DMS79 (cell line): ENCODE measurements around the gene ISM2.

ENCODE experiments used
- DNase-seq: peaks from one replicate; lab custom pipeline; 2025; lab: John Stamatoyannopoulos, UW

The ISM2 gene

GRCh38 chr14:77469067-77469505 is 29.5 kb downstream of the ISM2 start:
- DNase-seq: no peak

DNA sequence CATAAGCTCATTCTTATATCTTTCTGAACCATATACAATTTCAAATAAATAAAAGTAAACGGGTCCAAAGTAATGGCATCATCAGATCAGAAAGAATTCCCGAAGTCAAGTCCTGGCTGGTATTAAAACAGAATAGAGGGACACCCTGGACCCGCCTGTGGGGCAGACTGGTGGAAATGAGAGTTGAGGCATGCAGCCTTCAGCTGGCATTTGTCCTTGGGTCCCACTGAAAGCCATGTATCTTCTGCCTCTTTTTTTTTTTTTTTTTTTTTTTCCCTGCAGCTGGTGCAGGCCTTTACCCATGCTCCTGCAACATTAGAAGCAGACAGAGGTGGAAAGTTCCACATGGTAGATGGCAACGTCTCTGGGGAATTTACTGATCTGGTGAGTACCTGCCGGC is 30.8 kb downstream of the ISM2 start:
- DNase-seq: no peak

DNA sequence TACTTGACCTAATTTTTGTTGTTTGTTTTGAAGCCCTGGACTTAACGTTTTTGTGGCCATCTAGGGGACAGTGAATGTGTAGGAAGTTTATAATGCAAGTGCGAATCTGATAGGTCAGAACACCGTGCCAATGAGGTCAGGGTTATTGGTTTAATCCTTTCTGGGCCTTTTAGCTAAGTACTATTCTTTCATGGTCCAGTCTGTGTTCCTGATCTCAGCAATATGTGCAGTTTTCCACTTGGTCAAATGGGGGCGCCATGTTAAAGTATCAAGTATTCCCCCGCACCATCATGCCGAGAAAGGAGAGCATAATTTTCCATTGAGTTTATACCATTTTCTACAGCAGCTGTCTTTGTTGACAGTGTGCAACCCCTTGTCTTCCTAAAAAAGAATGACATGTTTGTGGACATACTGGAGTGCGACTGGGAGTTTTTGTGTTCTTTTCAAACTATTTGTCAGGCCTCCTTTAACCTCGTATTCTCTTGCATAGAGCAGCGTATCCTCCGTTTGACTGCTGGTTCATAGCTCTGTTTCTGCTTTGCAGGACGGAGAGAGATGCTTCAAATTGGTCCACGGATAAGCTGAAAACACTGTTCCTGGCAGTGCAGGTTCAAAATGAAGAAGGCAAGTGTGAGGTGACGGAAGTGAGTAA is 39.4 kb downstream of the ISM2 start:
- DNase-seq: peak; percentile 29

GRCh38 chr14:77458249-77458950 is 40.2 kb downstream of the ISM2 start:
- DNase-seq: no peak

GRCh38 chr14:77457522-77458248 is 40.9 kb downstream of the ISM2 start, which contains the start of the genes AHSA1 and VIPAS39:
Gene AHSA1, plus strand, starts transcription at chr14:77458093. Its CDS starts 97 bp downstream, at chr14:77458190.
Gene VIPAS39, minus strand, starts transcription at chr14:77457601. Its CDS starts 3,499 bp downstream, at chr14:77454102.
- DNase-seq: peak; percentile 100

DNA sequence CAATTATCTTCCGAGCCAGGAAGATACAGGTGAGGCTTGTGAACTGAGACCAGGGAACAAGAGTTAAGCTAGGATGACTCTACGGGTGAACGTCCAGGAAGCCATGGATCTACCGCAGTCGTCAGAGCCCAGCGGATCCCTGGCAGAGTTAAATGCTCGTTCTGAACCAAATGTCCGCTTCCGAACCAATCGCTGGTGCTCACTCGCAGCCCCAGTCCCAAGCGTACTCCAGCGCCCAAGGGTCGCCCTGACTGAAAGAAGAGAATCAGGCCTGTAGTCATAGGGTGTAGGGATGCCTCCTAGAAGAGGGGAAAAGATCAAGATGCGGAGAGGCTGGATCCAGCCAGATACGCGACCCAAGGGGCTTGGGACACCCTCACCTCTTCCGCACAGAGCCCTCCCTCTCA is 41.5 kb downstream of the ISM2 start:
- no peak for DNase-seq

DNA sequence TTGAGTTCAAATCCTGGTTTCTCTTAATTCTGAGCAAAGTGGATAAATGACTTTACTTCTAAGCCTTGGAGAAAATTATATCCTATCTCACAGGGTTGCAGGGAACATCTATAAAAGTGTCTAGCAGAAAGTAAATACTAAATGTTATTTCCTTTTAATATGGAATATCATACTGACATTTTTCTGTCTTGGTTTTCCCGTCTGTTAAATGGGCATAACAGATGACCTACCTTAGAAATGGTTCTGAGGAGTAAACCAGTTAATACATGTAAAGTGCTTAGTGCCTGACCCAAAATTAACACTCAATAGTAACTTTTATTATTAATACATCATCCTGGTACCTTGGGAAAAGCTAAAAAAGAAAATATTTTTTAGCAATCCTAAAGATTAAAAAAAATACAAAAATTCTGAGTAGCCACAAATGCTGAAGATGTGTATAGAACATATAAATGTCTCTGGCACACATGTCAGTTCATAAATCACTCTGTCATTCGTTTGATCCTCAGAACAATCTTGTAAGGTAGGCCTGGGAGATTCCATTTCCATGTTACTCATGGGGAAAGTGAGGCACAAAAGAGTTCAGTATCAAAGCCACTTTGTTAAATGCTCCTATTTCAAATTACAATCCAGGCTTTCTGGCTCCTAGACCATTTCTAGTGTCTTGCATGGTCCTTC is 42.5 kb downstream of the ISM2 start:
- no peak for DNase-seq

- no peak for DNase-seq
Measured at GRCh38 chr14:77442196-77442595, 56.4 kb downstream of the ISM2 start.

- DNase-seq: no peak
Measured at GRCh38 chr14:77439861-77440260, 58.8 kb downstream of the ISM2 start.

GRCh38 chr14:77438596-77438995 is 60.0 kb downstream of the ISM2 start:
- DNase-seq: no peak

- no peak for DNase-seq
Measured at GRCh38 chr14:77436042-77436441, 62.6 kb downstream of the ISM2 start.

GRCh38 chr14:77426396-77426795 is 72.2 kb downstream of the ISM2 start:
- no peak for DNase-seq

DNA sequence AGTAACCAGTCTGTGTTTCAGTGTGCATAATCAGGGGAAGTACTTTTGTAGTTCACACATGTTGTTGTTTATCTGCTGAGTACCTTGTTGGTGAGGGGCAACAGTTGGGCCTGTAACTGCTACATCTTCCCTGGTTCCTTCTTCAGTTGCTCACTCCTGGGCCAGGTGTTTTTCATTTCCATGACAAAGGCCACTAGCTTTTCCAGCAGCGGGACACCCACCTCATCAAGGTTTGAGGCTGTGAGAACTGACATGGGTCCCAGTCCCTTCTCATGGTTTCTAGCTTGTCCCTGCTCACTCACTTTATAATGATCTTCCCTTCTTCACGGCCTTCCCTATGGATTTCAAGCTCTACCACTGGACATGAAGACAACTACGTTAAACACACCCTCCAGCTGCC is 73.8 kb downstream of the ISM2 start:
- no peak for DNase-seq
